ENCODE data around the gene DOCK8.
A peak's percentile ranks its signal among the peaks of the same experiment; 100 is the strongest.
"Not testable (repeated sequence)": the region's sequence is repeated elsewhere in the genome, so short reads cannot be mapped to it uniquely, and the experiment has no call there.

DOCK8 gene

GRCh38 chr9:372128-372527, 157.5 kb downstream of the DOCK8 start:
- DNase-seq, result no peak

DNA sequence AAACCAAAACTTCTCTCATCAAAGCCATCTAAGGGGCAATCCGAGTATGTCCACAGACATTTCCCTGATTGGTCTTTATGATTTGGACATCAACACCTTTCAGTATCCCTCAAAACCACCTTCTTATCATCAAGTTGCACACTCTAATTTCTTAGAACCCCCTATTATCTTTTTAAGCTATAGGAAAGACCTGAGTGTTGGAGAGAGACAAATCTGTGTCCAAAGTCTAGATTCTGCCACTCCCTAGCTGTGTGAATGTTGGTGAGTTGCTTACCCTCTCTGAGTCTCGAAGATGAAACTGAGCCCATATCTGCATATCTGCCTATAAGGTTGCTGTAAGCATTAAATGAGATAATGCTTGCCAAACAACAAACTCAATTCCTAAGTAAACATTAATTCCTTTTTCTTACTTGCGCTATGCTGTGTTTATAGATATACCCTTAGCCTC, 159.1 kb downstream of the DOCK8 start:
- DNase-seq, result no peak

GRCh38 chr9:374736-375135, 160.1 kb downstream of the DOCK8 start:
- DNase-seq, result no peak

DNA sequence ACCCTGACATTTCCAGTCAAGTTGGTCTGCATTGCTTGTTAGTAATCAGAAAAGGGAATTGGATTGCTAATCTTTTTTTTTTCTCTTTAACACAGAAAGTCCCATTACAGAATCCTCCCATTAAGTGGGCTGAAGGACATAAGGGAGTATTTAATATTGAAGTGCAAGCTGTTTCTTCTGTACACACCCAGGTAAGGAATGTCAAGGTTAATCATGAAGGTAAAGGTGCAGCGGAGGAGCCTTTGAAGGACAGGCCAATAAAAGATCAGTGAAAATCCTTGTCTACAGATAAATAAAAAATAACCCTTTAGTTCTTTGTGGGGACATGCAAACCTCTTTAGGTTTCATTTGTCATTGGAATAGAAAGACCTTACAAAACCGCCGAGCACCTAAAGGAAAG, 161.4 kb downstream of the DOCK8 start:
- no peak for DNase-seq

DNA sequence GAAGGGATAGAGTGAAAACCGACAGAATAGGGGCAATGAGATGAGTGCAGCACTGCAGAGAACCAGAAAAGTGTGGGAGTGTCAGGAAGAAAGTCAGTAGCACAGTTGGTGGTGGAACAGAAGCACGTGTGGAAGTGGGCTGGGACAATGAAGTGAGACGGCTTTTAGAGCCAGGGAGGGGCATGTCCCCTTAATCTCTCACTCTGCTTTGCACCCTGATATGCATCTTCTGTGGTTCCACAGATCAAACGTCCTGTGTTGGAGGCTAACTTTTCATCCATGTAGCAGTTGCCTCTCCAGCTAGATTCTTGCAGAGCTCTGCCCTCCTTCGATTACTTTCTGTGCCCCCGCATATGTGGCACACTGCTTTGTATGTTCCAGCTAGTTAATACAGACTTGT, 163.6 kb downstream of the DOCK8 start:
- DNase-seq, result no peak

- no peak for DNase-seq
Measured at GRCh38 chr9:382383-382782, 167.7 kb downstream of the DOCK8 start.

DNA sequence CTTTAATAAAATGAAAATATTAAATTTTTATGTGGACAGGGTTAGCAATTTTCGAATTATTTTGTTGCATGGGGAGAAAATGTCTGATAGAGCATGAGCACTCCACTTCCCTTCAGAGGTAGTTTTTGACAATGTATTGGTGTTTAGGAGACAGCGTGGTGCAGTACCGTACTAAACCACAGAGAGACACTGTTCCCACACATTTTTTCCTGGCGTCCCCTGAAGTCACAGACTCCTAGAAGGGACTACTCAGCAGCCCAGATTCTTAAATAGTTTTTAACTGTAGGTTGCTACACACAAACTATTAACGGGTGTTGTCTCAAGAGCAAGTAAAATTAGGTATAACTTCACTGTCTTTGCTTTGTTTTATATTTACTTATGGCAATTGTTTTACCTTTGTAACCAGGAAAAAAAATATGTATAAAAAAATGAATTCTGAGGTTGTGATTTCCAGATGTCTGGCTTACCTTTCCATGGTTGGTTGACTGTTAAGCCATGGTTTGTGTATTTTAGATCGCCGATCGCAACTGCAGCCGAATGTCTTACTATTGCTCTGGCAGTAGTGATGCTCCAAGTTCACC, 171.2 kb downstream of the DOCK8 start:
- DNase-seq, result peak; percentile 63

GRCh38 chr9:389159-389558, 174.5 kb downstream of the DOCK8 start:
- DNase-seq, result no peak

DNA sequence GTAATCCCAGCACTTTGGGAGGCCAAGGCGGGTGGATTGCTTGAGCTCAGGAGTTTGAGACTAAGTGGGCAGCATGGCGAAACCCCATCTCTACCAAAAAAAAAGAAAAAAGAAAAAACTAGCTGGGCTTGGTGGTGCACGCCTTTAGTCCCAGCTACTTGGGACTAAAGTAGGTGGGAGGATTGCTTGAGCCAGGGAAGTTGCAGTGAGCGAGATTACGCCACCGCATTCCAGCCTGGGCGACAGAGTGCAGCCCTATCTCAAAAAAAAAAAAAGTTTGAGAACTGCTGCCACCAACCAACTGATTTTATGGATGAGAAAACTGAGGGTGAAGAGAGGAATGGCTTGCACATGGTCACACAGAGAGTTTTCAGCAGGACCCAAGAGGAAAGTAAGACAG, 175.1 kb downstream of the DOCK8 start:
- DNase-seq, result no peak

DNA sequence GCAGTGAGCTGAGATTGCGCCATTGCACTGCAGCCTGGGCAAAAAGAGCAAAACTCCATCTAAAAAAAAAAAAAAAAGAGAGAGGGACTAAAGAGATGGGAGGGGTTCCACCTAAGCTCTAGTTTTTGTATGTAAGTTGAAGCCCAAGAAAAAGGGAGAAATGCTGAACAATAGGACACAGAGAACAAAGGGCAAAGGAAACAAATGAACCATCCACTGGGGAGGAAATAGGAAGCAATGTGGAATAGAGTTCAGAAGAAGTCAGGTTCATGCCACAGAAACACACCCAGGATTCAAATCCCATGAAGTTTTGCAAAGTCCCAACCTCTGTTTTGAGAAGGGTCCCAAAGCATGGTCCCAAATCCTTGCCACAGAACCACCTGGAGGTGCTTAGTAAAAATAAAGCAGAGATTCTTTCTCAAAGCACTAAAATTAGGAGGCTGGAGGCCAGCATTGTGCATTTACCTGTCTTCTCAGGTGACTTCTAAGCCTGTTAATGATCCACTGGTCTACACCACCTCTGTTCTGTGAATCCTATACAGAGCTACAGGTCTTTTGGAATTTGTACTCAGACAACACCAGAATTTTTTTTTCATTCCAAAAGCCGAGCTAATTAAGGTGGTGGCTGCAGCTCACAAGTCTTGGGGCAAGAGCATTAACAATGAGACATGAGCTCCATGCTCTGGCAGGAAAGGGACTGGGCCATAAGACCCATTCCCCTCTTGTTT, 177.6 kb downstream of the DOCK8 start:
- DNase-seq, result no peak

DNA sequence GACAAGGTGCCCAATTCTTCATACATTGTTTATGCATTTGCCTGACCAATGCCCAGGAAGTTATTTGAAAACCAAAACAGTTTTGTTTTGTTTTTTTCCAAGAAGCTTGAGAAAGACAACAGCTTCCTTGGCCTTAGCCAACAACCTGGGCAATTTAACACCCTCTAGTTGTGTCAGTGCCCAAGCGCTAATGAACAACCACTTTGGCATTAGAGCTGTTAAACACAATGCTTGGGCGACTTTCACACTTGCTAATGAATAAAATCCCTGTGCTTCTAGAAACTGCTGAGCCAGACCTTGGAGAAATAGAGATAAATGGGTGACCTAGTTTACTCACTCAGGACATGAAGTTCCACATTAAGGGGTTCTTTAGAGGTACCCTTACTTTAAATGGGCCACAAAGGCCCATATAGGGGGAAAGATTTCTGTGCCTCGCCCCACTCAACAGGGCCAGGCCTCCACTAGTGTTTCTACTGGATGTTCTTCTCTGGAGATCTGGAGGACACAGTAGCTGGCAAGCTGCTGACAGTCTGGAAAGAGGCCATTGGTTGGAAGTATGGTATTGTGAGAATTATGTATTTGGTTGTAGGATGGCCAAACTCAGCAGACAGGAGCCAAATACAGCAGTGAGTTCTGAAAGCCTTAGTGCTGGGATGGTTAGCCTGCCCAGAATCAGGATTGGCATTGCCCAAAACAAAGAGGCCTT, 179.8 kb downstream of the DOCK8 start:
- DNase-seq, result no peak

- DNase-seq, result no peak
Measured at GRCh38 chr9:396396-396795, 181.7 kb downstream of the DOCK8 start.

- DNase-seq, result no peak
Measured at GRCh38 chr9:398085-398484, 183.4 kb downstream of the DOCK8 start.

GRCh38 chr9:401223-401622, 186.6 kb downstream of the DOCK8 start:
- no peak for DNase-seq

- no peak for DNase-seq
Measured at GRCh38 chr9:404234-404633, 189.6 kb downstream of the DOCK8 start.

GRCh38 chr9:405341-405740, 190.7 kb downstream of the DOCK8 start:
- DNase-seq, result no peak

- DNase-seq, result no peak
Measured at GRCh38 chr9:406886-407654, 192.4 kb downstream of the DOCK8 start.

GRCh38 chr9:409655-410054, 195.0 kb downstream of the DOCK8 start:
- DNase-seq, result not testable (repeated sequence)

GRCh38 chr9:414595-414994, 199.9 kb downstream of the DOCK8 start:
- no peak for DNase-seq

DNA sequence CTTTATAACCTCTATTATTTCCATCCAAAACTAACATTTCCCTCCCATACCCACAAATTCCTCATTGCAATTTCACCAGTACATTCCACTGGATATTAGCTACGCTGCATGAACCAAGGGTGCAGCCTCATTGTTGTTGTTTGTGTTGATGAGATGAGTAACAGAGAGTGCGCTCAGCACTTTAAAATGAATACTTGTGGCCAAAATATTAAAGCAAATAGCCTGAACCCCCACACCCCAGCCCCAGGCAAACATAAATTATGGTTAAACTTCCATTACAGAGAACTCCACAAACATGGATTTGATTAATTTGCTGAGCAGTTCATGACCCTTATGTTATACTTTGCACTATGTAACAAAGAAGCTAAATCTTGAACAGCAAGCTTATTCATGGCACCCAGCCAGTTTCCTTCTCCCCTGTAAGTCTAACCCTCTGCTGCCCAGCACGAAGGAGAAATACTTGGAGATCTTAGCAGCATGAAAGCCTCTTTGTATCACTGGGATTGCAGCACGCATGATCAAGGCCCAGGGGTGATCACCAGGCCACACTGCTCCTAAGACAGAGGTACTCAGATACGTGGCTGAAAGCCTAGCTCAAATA, 205.0 kb downstream of the DOCK8 start:
- no peak for DNase-seq

DNA sequence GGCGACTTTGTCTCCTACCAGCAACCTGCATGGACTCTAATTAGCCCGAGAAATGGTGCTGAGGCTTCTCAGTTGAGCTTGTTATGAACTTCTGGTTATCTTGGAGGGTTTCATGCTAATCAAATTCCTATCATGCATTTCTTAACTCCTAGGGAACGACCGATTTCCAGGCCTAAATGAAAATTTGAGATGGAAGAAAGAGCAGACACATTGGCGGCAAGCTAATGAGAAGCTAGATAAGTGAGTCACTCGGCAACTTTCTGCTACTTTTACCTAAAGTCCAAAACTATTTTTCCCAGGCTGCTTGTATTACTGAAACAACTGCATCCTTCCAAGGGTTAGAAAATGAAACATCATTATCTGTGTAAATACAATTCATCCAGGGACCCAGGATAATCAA, 207.2 kb downstream of the DOCK8 start:
- DNase-seq, result no peak

DNA sequence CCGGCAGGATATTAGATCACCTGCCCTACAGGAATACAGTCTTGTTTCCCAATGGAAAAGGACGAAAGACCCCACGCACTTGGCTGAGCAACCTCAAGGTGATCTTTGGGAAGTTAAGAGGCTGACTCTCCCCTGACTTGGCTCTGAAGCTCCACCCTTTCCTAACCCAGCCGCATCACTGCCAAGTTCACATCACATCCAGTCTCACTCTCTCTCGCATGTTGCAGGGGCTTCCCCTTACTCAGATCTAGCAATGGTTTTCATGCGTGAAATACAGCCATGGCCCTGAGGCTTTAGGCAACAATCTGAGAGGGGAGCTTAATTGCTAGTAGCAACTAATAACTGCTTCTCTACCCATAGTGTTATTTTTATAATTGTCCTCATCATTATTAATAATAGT, 211.6 kb downstream of the DOCK8 start:
- DNase-seq, result no peak

GRCh38 chr9:426976-427375, 212.3 kb downstream of the DOCK8 start:
- no peak for DNase-seq
